DOHH2 (cell line): ENCODE results near the gene FKBP6.
"Not testable (repeated sequence)": the region's sequence is repeated elsewhere in the genome, so short reads cannot be mapped to it uniquely, and the experiment has no call there.

Experiments used
- H3F3A ChIP-seq: fragments of 200-600 bp; sonication (generic), shearing (Covaris generic); 2 replicates; pipeline ENCODE4 v1.6.0; 2016; ENCODE audit warnings: antibody characterized with exemption, mild to moderate bottlenecking; ENCODE audit not compliant: control insufficient read depth, insufficient read depth
- H3K27ac ChIP-seq: fragments of 200-600 bp; sonication (generic); 2 replicates; pipeline ENCODE4 v1.5.1; 2014; ENCODE audit warnings: low read depth, mild to moderate bottlenecking, low read length, moderate library complexity
- H3K27me3 ChIP-seq: fragments of 200-600 bp; sonication (generic); 2 replicates; pipeline ENCODE4 v1.6.1; 2014; ENCODE audit warnings: mild to moderate bottlenecking, low read length, mixed read lengths; ENCODE audit not compliant: control insufficient read depth
- H3K36me3 ChIP-seq: fragments of 200-600 bp; sonication (generic); 2 replicates; pipeline ENCODE4 v1.6.1; 2014; ENCODE audit warnings: mild to moderate bottlenecking, low read length, moderate library complexity, mixed read lengths; ENCODE audit not compliant: control insufficient read depth
- H3K4me1 ChIP-seq: fragments of 200-600 bp; sonication (generic); 2 replicates; pipeline ENCODE4 v1.6.1; 2014; ENCODE audit warnings: mild to moderate bottlenecking, low read length, mixed read lengths; ENCODE audit not compliant: control insufficient read depth
- H3K4me2 ChIP-seq: fragments of 200-600 bp; sonication (generic); 2 replicates; pipeline ENCODE4 v1.6.0; 2014; ENCODE audit warnings: mild to moderate bottlenecking, low read length, moderate library complexity
- H3K4me3 ChIP-seq: fragments of 200-600 bp; sonication (generic); 2 replicates; pipeline ENCODE4 v1.5.1; 2014; ENCODE audit warnings: mild to moderate bottlenecking, low read length, mixed read lengths
- H3K79me2 ChIP-seq: fragments of 200-600 bp; sonication (generic); 2 replicates; pipeline ENCODE4 v1.6.1; 2014; ENCODE audit warnings: mild to moderate bottlenecking, low read length, mixed read lengths; ENCODE audit not compliant: control insufficient read depth
- H3K9me2 ChIP-seq: fragments of 200-600 bp; sonication (generic); replicated peaks from 2 replicates; pipeline ENCODE4 v1.6.1; 2014; ENCODE audit warnings: mild to moderate bottlenecking, low read length, mixed read lengths; ENCODE audit not compliant: control insufficient read depth
- H3K9me3 ChIP-seq: fragments of 200-600 bp; sonication (generic); 2 replicates; pipeline ENCODE4 v1.6.1; 2014; ENCODE audit warnings: antibody characterized with exemption, low read length, mixed read lengths; ENCODE audit not compliant: control insufficient read depth, insufficient read depth
- H4K20me1 ChIP-seq: fragments of 200-600 bp; sonication (generic); 2 replicates; pipeline ENCODE4 v1.6.0; 2014; ENCODE audit warnings: low read depth, mild to moderate bottlenecking, antibody characterized with exemption, low read length, moderate library complexity; ENCODE audit not compliant: control insufficient read depth, insufficient read depth
- CTCF ChIP-seq: fragments of 200-600 bp; sonication (generic); IDR thresholded peaks from one replicate; pipeline ENCODE4 v1.5.1; 2014; ENCODE audit warnings: antibody characterized with exemption, mild to moderate bottlenecking, low read depth, low read length; ENCODE audit not compliant: poor library complexity, severe bottlenecking
- EZH2phosphoT487 ChIP-seq: fragments of 200-600 bp; sonication (generic); IDR thresholded peaks from 2 replicates; pipeline ENCODE4 v1.6.1; 2017; ENCODE audit warnings: borderline replicate concordance, mild to moderate bottlenecking, antibody characterized with exemption, low read length, moderate library complexity, mixed read lengths

The FKBP6 gene

GRCh38 chr7:73303546-73303945 lies 24.4 kb upstream of the FKBP6 start:
- Histone ChIP-seq H4K20me1 (peaks cover 6% of the 10 kb centered on the region; the same call in 1 of the 2 replicates), H3K9me3 (no peaks in the 10 kb centered on the region), H3K36me3 (peaks cover 48% of the 10 kb centered on the region), H3K27me3 (no peaks in the 10 kb centered on the region), H3K4me2 (no peak overlapping the region), H3K4me3 (no peak overlapping the region), H3K27ac (no peak overlapping the region), H3K4me1 (peaks cover 14% of the 10 kb centered on the region), H3K9me2 (no peaks in the 10 kb centered on the region), H3K79me2 (peaks cover 28% of the 10 kb centered on the region), H3F3A (no peaks in the 10 kb centered on the region)
- TF ChIP-seq EZH2phosphoT487 (no peak), CTCF (no peak)

- H3K4me2 ChIP-seq, result no peak overlapping the region
Observed at GRCh38 chr7:73304071-73304470, 23.9 kb upstream of the FKBP6 start.

GRCh38 chr7:73304612-73305387 lies 23.2 kb upstream of the FKBP6 start:
- Histone ChIP-seq H3K36me3 (peaks cover 48% of the 10 kb centered on the region), H3K4me1 (peaks cover 20% of the 10 kb centered on the region), H3K79me2 (peaks cover 36% of the 10 kb centered on the region)
- not testable (repeated sequence) for H4K20me1 ChIP-seq, H3F3A ChIP-seq, H3K27me3 ChIP-seq, H3K9me2 ChIP-seq, H3K4me3 ChIP-seq, H3K9me3 ChIP-seq, H3K27ac ChIP-seq, H3K4me2 ChIP-seq

More at GRCh38 chr7:73304071-73304470, 23.9 kb upstream of the FKBP6 start:
- Histone ChIP-seq H3K79me2 (peaks cover 33% of the 10 kb centered on the region), H3K9me2 (no peaks in the 10 kb centered on the region), H3F3A (no peaks in the 10 kb centered on the region), H4K20me1 (peaks cover 6% of the 10 kb centered on the region; the same call in 1 of the 2 replicates), H3K4me3 (no peak overlapping the region), H3K9me3 (no peaks in the 10 kb centered on the region), H3K36me3 (peaks cover 48% of the 10 kb centered on the region), H3K27me3 (no peaks in the 10 kb centered on the region), H3K27ac (no peak overlapping the region), H3K4me1 (peaks cover 16% of the 10 kb centered on the region)
- TF ChIP-seq CTCF (no peak), EZH2phosphoT487 (no peak)

GRCh38 chr7:73307436-73307835 lies 20.5 kb upstream of the FKBP6 start:
- TF ChIP-seq EZH2phosphoT487 (no peak), CTCF (no peak)
- peaks cover 20% of the 10 kb centered on the region for H3K4me1 ChIP-seq
- peaks cover 6% of the 10 kb centered on the region; the same call in 1 of the 2 replicates for H4K20me1 ChIP-seq
- H3K9me3 ChIP-seq, result no peaks in the 10 kb centered on the region
- H3K36me3 ChIP-seq, result peaks cover 48% of the 10 kb centered on the region
- no peaks in the 10 kb centered on the region for H3F3A ChIP-seq
- peak overlapping the region; percentile 78 for H3K4me3 ChIP-seq
- H3K4me2 ChIP-seq, result peak overlapping the region; percentile 72
- no peak overlapping the region for H3K27ac ChIP-seq
- H3K79me2 ChIP-seq, result peaks cover 36% of the 10 kb centered on the region
- no peaks in the 10 kb centered on the region for H3K9me2 ChIP-seq
- no peaks in the 10 kb centered on the region for H3K27me3 ChIP-seq
